ENCODE measurements around the gene CCR5.

CCR5 gene

GRCh38 chr3:46409739-46410489, 39.2 kb downstream of the CCR5 start:
- no peak for DNase-seq

DNA sequence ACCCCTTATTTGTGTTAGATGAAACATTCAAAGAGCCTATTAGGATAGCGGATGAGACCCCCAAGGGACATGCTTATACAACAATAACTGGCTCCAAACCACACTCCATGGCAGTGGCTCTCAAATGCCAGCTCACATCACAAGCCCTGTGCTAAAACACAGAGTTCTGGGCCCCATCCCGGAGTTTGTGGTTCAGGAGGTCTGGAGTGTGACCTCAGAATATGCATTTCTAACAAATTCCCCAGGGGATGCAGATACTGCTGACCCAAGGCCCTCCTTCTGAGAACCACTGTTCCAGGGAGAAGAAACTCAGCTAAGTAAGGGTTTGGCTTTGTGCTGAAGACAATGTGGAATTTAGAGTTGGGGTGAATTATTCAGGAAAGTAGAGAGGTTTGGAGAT, 39.9 kb downstream of the CCR5 start:
- DNase-seq = no peak

DNA sequence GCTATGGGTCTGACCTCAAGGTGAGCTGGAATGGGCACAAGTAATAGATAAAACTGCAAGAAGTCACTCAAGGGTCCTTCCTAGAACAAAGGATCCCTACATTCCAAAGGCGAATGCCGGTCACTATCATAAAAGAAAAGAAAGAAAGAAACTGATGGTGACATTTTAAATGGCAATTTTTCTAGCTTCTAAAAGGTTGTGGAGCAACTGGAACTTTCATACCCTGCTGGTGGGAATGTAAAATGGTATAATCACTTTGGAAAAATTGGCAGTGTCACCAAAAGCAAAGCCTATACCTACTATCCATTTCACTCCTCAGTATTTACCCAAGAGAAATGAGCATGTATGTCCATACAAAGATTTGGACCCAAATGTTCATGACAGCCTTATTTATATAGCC, 40.5 kb downstream of the CCR5 start:
- no peak for DNase-seq

- DNase-seq = no peak
Measured at GRCh38 chr3:46412786-46413298, 42.1 kb downstream of the CCR5 start.

DNA sequence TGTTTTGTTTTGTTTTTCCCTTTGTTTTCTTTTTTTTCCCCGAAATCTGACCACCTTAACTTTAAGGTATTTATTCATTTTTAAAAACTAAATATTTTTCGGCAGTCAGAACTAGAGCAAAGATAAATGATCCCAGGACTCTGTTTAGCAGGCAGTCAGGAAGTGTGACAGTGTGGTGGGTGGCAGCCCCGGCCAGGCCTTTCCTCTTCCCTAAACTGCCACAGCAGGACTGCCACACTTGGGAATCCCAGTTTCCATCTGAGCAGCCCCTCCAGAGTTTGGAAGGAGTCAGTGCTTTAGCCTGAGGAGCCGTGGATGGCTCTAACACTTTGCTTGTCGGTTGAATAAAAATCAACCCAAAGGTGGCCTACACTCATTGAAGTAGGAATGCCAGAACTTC, 43.2 kb downstream of the CCR5 start:
- DNase-seq = no peak

DNA sequence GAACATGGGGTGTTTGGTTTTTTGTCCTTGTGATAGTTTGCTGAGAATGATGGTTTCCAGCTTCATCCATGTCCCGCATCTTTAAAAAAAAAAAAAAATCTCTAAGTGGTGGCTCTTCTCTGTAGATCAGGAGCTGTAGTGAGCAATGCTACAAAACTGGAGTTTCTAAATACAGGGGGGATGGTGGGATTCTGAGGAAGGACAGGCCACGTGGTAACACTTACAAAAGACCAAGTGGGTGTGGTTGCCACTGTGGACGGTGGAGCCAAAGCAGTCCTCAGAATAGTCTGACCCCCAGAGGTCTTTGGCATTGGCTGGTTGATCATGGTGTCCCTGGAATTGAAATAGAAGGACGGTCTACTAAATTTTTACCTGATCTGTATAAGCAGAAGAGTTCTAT, 44.0 kb downstream of the CCR5 start:
- DNase-seq = no peak

GRCh38 chr3:46416125-46416810, 45.5 kb downstream of the CCR5 start:
- no peak for DNase-seq

- DNase-seq = no peak
Measured at GRCh38 chr3:46416811-46417510, 46.2 kb downstream of the CCR5 start.

GRCh38 chr3:46417841-46418611, 47.3 kb downstream of the CCR5 start:
- no peak for DNase-seq

GRCh38 chr3:46419816-46420215, 49.1 kb downstream of the CCR5 start:
- no peak for DNase-seq

DNA sequence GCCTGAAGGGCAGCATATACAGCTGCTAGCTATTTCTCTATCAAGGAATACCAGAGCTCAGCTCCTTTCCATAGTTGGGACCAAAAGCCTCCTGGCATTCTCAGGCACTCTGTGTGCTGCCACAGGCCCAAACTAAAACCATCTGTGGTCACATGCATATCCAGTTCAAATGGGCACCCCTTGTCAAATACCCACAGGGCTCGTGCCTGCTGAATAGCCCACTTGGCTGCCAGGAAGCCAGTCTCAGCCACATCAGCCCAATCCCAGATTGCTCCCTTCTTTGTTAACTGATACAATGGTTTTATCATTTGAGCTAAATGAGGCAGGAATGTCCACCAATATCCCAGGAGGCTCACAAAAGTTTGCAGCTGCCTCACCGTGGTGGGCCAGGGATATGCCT, 50.2 kb downstream of the CCR5 start:
- DNase-seq = no peak

DNA sequence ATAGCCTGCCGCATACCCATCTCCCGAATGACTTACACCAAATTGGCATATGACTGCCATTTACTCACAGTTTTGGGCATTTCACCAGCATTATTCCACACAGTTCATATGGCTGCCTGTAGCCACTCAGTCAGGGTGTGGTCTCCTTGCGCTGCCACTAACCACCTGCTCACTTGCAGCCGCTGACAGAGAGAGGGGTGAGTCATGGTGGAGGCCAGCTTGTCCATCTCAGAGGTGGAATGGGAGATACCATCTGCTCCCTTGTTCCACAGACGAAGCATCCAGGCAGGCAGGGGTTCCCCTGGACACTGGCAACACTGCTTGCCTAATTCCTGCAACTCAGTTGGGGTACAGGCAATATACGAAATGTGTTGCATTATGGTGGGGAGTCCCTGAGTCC, 51.9 kb downstream of the CCR5 start:
- DNase-seq = no peak

GRCh38 chr3:46423588-46423987, 52.8 kb downstream of the CCR5 start:
- no peak for DNase-seq
